MCF 10A (cell line): Measurements from ENCODE around the gene ECHDC3. TPM values are rescaled to one million over a fixed set of nuclear protein-coding genes. Genes with fewer than 3 reads are reported as not detected.

Source experiments
- BruUV-seq: library from RNA; stranded (reverse); fragments of 400-500 nt; replicated peaks from 2 replicates; lab custom pipeline; 2021; lab: Mats Ljungman, UMichigan
- CTCF ChIA-PET: fragments of 300-600 bp; sonication (Branson Sonifier 250); formaldehyde crosslinking; extraction: SDS; loops from one replicate; lab custom pipeline; 2021; ENCODE audit warnings: antibody characterized with exemption, inconsistent platforms; lab: Yijun Ruan, JAX
- POLR2A ChIA-PET: fragments of 300-600, 350-650 bp; sonication (Branson Sonifier 250); formaldehyde crosslinking; extraction: SDS; loops from one replicate; lab custom pipeline; 2020; ENCODE audit warnings: antibody characterized with exemption, inconsistent platforms; lab: Yijun Ruan, JAX
- DNase-seq: peaks from one replicate; pipeline ENCODE4 v3.0.0-alpha.2; 2018; ENCODE audit not compliant: unreplicated experiment
- H3K27ac Mint-ChIP-seq: one replicate; pipeline ENCODE4 v1.8.0; 2022; ENCODE audit warnings: mild to moderate bottlenecking, low read depth, mixed read lengths; ENCODE audit not compliant: unreplicated experiment
- H3K27me3 Mint-ChIP-seq: one replicate; pipeline ENCODE4 v1.8.0; 2022; ENCODE audit warnings: mixed read lengths; ENCODE audit not compliant: insufficient read depth, unreplicated experiment
- H3K36me3 Mint-ChIP-seq: one replicate; pipeline ENCODE4 v1.8.0; 2022; ENCODE audit warnings: mild to moderate bottlenecking, moderate library complexity, mixed read lengths; ENCODE audit not compliant: insufficient read depth, unreplicated experiment
- H3K4me1 Mint-ChIP-seq: one replicate; pipeline ENCODE4 v1.8.0; 2022; ENCODE audit warnings: mixed read lengths; ENCODE audit not compliant: insufficient read depth, unreplicated experiment
- H3K4me3 Mint-ChIP-seq: one replicate; pipeline ENCODE4 v1.8.0; 2022; ENCODE audit warnings: mild to moderate bottlenecking, moderate library complexity, mixed read lengths; ENCODE audit not compliant: unreplicated experiment
- H3K9me3 Mint-ChIP-seq: one replicate; pipeline ENCODE4 v1.8.0; 2022; ENCODE audit warnings: mixed read lengths; ENCODE audit not compliant: unreplicated experiment
- intact Hi-C: fragments of 100-400 bp; cut with micrococcal nuclease; formaldehyde crosslinking; loops from 2 replicates; pipeline ENCODE4 v1.14.1; 2022
- total RNA-seq: library from RNA; stranded (reverse); gene quantifications from 2 replicates; pipeline ENCODE4 v1.2.3, GENCODE V29; 2022
- TF ChIP-seq, protein P1 (sequence below): fragments of 200-600 bp; IDR thresholded peaks from one replicate; pipeline ENCODE4 v1.8.0; 2022; ENCODE audit warnings: antibody characterized with exemption, mild to moderate bottlenecking; ENCODE audit not compliant: unreplicated experiment

The ECHDC3 gene
- total RNA-seq, 1 experiment from 2014 or later: 25.5 TPM

- DNase-seq: no peak
- H3K27me3 Mint-ChIP-seq: peaks cover 11% of the 10 kb centered on the region
- TF ChIP-seq, protein P1, sequence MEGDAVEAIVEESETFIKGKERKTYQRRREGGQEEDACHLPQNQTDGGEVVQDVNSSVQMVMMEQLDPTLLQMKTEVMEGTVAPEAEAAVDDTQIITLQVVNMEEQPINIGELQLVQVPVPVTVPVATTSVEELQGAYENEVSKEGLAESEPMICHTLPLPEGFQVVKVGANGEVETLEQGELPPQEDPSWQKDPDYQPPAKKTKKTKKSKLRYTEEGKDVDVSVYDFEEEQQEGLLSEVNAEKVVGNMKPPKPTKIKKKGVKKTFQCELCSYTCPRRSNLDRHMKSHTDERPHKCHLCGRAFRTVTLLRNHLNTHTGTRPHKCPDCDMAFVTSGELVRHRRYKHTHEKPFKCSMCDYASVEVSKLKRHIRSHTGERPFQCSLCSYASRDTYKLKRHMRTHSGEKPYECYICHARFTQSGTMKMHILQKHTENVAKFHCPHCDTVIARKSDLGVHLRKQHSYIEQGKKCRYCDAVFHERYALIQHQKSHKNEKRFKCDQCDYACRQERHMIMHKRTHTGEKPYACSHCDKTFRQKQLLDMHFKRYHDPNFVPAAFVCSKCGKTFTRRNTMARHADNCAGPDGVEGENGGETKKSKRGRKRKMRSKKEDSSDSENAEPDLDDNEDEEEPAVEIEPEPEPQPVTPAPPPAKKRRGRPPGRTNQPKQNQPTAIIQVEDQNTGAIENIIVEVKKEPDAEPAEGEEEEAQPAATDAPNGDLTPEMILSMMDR: no peak
- no peaks in the 10 kb centered on the region for H3K36me3 Mint-ChIP-seq
- H3K4me3 Mint-ChIP-seq: no peak overlapping the region
- ChIA-PET POLR2A (no interaction called here), CTCF (interaction anchor here (1.6 kb wide), 1 partner anchor 201 kb away, joined by 3 read pairs; no protein-coding TSS in a partner anchor)
- intact Hi-C loops: no loop called here
- H3K9me3 Mint-ChIP-seq: no peaks in the 10 kb centered on the region
- H3K27ac Mint-ChIP-seq: no peak overlapping the region
- H3K4me1 Mint-ChIP-seq: no peaks in the 10 kb centered on the region
- no TSS peak for BruUV-seq
Measured at GRCh38 chr10:11716686-11717085, 25.5 kb upstream of the ECHDC3 start.

- CTCF ChIA-PET: interaction anchor here (1.8 kb wide), 1 partner anchor 205 kb away, joined by 12 read pairs; no protein-coding TSS in a partner anchor
- no peaks in the 10 kb centered on the region for H3K36me3 Mint-ChIP-seq
Measured at GRCh38 chr10:11719496-11720259, 22.5 kb upstream of the ECHDC3 start.

DNA sequence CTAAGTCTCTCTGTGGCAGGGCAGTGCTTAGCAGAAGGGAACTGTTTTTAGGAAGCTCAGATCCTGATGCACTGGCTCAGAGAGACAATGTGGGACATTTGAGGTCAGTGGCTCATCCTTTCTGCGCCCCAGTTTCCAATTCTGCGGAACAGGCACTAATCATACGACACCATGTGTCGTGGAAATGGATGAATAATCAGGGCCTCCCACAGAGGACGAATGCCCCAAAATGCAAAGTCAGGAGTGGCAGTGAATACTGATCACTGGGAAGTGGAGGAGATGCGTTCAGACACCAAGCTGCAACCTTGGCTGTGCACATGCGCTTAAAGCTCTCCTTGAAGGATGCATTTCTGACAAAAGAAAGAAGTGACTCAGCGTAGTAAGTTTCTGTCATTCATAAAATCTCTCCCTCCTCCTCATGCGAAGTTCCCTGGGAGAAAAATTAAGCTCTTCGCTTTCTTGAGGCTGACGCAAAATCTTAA, 21.9 kb upstream of the ECHDC3 start:
- H3K9me3 Mint-ChIP-seq: no peaks in the 10 kb centered on the region
- no peaks in the 10 kb centered on the region for H3K36me3 Mint-ChIP-seq
- no peak overlapping the region for H3K4me3 Mint-ChIP-seq
- H3K27ac Mint-ChIP-seq: no peak overlapping the region
- H3K4me1 Mint-ChIP-seq: peaks cover 5% of the 10 kb centered on the region
- BruUV-seq: no TSS peak
- ChIA-PET CTCF (interaction anchor here (0.7 to 1.8 kb wide), 2 partner anchors 172 to 205 kb away, joined by 3 to 12 read pairs; no protein-coding TSS in a partner anchor), POLR2A (interaction anchor here (0.9 to 2.0 kb wide), 3 partner anchors 34 to 168 kb away, joined by 3 to 6 read pairs (median 4); no protein-coding TSS in a partner anchor)
- peaks cover 7% of the 10 kb centered on the region for H3K27me3 Mint-ChIP-seq
- TF ChIP-seq, protein P1: no peak
- no peak for DNase-seq
- intact Hi-C loops: no loop called here

More at GRCh38 chr10:11719496-11720259, 22.5 kb upstream of the ECHDC3 start:
- peaks cover 6% of the 10 kb centered on the region for H3K27me3 Mint-ChIP-seq
- H3K27ac Mint-ChIP-seq: no peak overlapping the region
- no peaks in the 10 kb centered on the region for H3K4me1 Mint-ChIP-seq
- DNase-seq: peak; percentile 60
- no peaks in the 10 kb centered on the region for H3K9me3 Mint-ChIP-seq
- no TSS peak for BruUV-seq
- no peak overlapping the region for H3K4me3 Mint-ChIP-seq
- TF ChIP-seq, protein P1: no peak
- POLR2A ChIA-PET: interaction anchor here (0.9 to 2.0 kb wide), 3 partner anchors 34 to 168 kb away, joined by 3 to 6 read pairs (median 4); no protein-coding TSS in a partner anchor
- intact Hi-C loops: no loop called here

GRCh38 chr10:11721806-11722205, 20.4 kb upstream of the ECHDC3 start:
- no peaks in the 10 kb centered on the region for H3K9me3 Mint-ChIP-seq
- H3K36me3 Mint-ChIP-seq: no peaks in the 10 kb centered on the region
- ChIA-PET CTCF (interaction anchor here (1.2 kb wide), 1 partner anchor 207 kb away, joined by 6 read pairs; no protein-coding TSS in a partner anchor), POLR2A (no interaction called here)
- intact Hi-C loops: no loop called here
- BruUV-seq: no TSS peak
- H3K27me3 Mint-ChIP-seq: peaks cover 17% of the 10 kb centered on the region
- H3K4me1 Mint-ChIP-seq: peaks cover 6% of the 10 kb centered on the region
- DNase-seq: no peak
- no peak overlapping the region for H3K27ac Mint-ChIP-seq
- H3K4me3 Mint-ChIP-seq: no peak overlapping the region
- TF ChIP-seq, protein P1: no peak
